Measurements from ENCODE around the gene USO1.
A peak's percentile ranks its signal among the peaks of the same experiment; 100 is the strongest.
"Not testable (repeated sequence)": the region's sequence is repeated elsewhere in the genome, so short reads cannot be mapped to it uniquely, and the experiment has no call there.

The USO1 gene

GRCh38 chr4:75715105-75715799 is 9.1 kb upstream of the USO1 start:
- DNase-seq: no peak

DNA sequence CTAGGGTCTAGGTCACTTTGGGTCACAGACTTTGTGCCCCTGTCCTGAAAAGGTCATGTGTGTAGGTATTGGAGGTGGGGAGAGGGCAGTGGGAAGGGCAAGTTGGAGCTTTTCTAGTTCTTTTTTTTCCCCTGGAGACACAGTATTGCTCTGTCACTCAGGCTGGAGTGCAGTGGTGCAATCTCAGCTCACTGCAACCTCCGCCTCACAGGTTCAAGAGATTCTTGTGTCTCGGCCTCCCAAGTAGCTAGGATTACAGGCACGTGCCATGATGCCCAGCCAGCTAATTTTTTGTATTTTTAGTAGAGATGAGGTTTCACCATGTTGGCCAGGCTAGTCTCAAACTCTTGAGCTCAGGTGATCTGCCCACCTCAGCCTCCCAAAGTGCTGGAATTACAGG is 8.3 kb upstream of the USO1 start:
- not testable (repeated sequence) for DNase-seq

DNA sequence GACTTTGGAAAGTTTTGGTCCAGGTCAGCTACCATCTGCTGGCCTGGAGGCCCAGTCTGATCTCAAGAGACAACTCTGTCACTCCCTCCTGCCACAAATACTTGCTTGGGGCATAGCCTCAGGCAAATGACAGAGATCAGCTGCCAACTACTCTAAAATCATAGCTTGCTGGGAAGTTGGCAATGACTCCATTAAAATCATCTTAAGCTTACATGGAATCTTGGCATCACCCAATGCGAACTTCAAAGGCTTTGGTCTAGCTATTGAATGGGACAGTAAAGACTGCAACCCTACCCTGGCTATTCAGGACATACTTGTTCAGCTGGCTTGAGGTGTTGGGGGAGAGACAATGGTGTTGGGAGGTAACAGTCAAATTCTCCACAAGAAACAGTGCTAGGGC is 7.0 kb upstream of the USO1 start:
- DNase-seq: no peak

DNA sequence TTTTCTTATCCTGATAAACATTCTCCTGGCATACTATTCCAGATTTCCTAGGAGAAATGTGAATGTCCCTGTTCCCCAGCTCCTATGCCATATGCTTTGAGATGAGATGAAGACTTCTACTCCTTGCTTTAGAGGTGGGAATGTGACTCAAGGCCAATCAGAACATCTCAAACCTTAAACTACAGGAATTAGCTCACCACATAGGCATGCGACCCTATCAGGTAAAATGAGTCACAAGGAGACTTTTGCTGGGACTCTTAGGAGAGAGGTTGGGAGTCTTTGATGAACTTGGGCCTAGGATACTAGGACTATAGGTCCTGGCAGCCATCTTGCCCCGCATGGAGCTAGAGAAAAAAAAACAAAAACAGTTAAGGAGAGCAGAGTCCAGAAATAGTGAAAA is 5.8 kb upstream of the USO1 start:
- DNase-seq: no peak

DNA sequence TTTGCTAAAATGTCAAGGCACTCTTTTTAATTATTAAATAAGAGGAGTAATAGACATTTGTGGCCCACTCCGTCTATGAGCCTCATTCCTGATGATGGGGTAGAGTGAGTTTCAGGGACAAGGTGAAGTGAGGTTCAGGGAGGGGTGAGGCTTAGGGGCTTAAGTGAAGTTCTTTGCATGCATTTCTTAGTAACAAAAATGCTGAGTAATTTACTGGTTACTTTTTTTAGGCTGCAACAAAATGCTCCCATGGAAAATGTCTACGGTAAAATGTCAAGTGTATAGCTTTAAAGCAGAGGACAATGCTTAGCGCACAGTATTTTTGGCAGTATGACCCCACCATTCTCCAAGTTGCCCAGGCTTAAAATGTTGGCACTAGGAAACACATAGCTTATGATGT is 2.0 kb upstream of the USO1 start:
- DNase-seq: no peak

DNA sequence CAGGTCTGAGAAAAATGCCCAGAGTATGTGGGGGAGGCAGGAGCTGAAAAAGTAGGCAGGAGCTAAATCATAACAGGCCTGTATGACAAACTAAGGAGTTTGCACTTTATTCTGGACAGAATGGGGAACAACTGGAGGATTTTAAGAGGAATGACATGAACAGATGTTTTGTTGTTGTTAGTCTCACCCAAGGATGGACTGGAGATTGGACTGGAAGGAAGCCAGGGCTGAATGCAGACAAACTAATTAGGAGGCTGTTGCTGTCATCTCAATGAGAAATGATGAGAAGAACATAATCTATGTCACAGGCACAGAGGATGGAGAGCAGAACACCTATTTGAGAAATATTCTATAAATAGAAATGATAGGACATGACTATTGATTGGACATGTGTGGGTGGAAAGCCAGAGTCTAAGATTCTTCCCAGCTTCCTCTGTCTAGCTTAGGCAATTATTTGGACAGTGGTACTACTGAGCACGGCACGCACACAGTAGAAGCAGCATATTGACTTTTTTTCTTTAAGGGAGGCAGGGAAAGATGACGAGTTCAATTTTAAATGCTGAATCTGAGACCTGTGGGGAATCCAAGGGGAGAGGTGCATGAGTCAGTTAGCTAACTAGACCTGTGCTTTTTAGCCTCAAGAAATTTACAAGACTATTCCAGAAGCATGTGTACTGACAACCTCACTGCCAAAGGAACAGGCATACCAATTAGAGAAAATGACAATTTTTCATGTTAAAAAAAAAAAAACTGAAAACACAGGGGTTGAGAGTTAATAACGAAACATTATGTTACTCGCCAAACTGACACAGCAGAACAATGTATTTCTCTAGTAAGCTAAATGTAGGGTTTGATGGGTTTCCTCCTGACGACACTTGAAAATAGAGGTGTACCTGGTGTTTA is 963 bp upstream of the USO1 start:
- DNase-seq: no peak

DNA sequence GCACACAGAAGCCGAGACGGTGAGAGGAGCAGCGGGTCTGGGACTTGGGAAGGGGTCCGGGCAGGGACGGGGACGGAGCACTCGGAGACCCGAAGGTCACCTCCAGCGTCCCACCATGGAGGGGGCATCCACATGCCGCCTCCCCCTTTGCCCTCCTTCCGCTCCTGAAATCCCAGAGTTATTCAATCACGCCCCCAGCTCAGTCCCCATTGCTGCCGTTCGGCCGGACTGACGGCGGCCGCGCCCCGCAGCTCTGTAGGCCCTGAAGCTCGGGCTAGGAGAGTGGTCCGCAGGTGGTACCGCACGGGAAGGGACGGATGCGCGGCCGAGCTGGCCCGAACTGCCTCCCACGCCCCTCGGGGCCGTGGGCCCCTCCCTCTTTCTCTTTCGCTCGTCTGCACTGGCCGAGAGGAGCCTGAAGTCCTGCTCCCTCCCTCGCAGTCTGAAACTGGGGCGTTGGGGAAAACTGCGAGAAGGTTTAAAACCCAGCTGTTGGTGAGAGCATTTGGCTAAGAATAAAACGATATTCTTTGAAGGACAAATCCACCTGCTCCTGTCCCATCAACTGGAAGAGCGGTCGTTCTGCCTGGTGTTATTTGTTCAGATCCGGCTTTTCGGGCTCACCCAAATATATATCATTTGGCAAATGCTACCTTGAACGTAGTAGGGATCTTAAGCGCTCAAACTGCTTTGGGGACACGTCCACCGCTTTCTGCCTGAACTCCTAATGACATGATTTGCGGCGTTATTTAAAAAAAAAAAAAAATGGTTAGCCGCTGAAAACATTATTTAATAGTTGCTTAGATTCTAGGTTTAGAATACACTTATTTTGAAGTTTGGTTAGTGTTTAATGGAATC is 719 bp downstream of the USO1 start:
- peak; percentile 72 for DNase-seq

DNA sequence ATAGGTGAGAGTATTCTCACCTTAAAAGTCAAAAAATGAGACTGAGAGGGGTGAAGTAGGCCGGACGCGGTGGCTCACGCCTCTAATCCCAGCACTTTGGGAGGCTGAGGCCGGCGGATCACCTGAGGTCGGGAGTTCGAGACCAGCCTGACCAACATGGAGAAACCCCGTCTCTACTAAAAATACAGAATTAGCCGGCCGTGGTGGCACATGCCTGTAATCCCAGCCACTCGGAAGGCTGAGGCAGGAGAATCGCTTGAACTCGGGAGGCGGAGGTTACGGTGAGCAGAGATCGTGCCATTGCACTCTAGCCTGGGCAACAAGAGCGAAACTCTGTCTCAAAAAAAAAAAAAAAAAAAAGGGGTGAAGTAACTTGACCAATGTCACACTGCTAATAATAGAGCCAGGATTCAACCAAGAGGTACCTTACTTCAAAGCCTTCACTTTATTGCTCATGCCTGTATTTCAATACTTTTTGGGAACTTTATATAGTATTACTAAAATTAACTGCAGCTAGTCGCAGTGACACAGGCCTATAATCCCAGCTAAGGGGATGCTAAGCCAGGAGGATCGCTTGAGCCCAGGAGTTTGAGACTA is 1.7 kb downstream of the USO1 start:
- not testable (repeated sequence) for DNase-seq

DNA sequence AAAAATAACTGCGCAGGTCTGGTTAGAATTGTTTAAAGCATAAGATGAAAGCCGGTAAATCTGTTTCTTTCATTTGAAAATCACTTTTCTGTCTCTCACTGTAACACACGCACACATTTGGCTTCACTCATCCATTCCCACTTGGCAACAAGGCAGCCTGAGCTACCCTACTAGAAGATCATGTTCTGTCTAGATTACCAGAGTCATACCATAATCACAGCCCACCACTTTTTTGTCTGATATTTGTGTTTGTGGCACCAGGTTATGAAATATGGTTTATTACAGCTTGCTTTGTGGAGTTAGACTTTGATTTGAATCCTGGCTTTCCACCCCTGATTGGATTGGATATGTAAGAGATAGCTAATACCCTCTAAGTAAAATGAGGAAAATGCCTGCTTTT is 2.2 kb downstream of the USO1 start:
- DNase-seq: no peak

- DNase-seq: no peak
Observed at GRCh38 chr4:75727073-75727472, 2.7 kb downstream of the USO1 start.

DNA sequence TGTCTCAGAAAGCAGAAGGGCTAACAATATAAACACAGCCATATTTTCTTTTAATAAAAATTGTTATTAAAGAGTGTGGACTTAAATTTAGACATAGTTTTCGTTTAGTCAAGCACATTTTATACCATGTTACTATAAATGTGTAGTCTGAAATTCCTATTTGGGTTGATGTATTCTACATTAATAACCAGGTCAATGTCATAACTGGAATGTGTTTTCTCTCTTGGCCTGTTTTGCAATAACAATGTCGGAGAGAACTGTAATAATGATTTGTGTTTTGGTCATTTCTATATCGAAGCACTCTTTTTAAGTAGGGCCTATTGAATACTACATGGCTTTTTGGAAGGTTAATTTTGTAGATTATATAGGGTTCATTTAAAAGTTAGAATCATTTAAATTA is 5.5 kb downstream of the USO1 start:
- DNase-seq: no peak

DNA sequence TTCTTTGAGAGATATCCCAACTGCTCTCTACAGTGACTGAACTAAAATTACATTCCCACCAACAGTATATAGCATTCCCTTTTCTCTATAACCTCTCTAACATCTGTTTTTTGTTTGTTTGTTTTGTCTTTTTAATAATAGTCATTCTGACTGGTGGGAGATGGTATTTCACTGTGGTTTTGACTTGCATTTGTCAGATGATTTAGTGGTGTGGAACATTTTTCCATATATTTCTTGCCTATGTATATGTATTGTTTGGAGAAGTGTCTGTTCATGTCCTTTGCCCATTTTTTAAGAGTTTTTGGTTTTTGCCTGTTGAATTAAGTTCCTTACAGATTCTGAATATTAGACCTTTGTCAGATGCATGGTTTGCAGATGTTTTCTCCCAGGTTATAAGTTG is 9.0 kb downstream of the USO1 start:
- DNase-seq: no peak

DNA sequence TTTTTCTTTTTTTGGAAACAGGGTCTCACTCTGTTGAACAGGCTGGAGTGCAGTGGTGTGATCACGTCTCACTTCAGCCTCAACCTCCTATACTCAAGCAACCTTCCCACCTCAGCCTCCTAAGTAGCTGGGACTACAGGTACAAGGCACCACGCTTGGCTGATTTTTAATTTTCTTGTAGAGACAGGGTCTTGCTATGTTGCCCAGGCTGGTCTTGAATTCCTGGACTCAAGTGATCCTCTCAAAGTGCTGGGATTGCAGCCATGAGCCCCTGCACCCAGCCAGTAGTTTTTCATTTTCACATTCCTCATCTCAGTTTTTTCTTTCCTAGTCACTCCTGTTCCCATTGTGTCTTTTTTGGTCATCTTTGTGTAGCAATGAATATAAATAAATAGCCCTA is 11.1 kb downstream of the USO1 start:
- no peak for DNase-seq

DNA sequence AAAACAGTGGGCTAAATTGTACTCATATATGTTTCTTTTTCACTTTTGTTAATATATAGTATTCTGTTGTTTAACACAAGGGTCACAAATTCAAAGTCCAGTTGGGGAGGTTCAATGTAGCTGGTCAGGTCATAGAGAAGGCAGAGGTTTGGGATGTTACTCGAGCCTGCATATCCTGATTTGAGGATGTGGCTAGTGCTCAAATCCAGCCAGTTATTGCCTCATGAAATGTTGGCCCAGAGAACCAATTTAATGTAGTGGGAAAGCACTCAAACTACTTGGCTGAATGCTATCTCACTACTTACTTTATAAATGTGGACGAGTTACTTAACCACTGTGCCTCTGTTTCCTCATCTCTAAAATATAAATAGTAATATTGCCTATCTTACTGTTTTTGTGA is 12.5 kb downstream of the USO1 start:
- DNase-seq: no peak

DNA sequence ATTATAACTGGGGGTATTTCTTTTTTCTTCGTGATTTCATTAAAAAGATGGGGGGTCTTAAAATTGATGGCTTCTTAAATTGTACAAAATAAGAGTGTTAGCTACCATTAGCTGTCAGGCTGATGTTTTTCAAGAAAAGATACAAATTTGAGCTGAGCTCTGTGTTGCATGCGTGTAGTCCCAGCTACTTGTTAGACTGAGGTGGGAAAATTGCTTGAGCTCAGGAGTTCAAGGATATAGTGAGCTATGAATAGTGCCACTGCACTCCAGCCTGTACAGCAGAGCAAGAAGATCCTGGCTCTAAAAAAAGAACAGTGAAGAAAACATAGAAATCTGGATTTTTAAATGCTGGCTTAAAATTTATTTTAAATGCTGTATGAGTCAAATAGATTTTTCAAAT is 13.0 kb downstream of the USO1 start:
- DNase-seq: no peak

- DNase-seq: no peak
Observed at GRCh38 chr4:75741027-75741426, 16.6 kb downstream of the USO1 start.

DNA sequence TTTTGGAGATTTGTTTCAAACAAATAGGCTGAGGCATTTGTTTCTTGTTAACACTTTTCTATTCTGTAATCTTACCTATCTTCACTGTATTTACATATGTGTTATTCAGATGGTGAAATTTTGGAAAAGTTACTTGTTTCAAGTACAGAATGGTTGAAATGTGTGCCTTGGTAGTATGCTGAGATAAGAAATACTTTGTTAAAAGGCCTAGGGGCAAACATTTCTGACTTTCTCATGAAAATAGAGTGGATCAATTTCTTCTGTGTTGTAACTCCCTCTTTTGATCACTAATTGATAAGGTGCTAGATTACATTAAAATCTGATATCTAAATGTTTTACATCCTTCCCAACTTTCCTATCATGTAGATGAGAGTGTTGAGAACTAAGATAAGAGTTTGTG is 18.1 kb downstream of the USO1 start:
- DNase-seq: no peak

- no peak for DNase-seq
Observed at GRCh38 chr4:75745161-75745560, 20.8 kb downstream of the USO1 start.

DNA sequence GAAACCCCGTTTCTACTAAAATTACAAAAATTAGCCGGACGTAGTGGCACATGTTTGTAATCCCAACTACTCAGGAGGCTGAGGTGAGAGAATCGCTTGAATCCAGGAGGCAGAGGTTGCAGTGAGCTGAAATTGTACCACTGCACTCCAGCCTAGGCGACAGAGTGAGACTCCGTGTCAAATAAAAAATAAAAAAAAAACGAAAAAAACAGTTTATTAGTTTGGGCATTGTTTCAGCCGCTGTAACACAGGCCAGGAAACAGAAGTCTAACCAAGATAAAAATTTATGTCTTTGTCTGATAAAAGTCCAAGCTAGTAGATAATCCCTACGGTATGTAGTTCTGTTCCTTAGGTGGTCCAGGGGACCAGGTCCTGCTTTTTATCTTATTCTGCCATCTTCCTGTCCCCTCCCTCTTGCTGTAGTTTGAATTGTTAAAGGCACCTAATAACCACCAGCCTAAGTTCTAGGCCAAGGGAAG is 21.4 kb downstream of the USO1 start:
- DNase-seq: no peak

DNA sequence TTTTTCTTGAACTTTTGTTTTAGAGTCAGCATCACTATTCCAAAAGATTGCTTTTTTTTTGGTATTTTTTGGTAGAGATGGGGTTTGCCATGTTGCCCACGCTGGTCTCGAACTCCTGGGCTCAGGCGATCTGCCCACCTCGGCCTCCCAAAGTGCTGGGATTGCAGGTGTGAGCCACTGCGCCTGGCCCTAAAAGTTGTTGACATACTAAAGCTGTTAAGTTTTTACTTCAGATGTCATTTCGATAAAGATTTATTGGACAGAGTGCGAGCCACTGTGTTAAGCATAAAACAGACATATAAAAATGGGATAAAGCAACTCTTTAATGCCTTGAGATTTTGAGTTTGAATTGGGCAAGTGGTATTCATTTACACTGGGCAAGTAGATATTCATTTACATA is 28.3 kb downstream of the USO1 start:
- DNase-seq: no peak

GRCh38 chr4:75769036-75769435 is 44.7 kb downstream of the USO1 start:
- DNase-seq: no peak

DNA sequence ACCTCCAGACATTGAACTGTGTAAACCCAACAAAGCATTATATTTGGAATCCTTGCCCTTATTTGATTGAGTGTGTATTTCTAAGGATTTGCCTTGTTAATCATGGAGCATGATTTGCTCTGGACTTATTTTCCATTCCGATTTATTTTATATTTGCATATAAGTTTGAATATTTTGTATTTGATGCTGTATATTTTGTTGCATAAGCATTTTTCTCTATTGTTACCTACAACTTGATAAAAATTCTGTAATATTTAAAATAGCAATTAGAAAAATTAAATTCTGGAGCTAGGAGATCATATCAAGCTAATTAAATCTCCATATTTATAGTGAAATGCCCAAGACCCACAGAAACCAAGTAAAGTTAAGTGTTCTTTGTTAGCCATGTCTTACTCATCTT is 47.2 kb downstream of the USO1 start:
- DNase-seq: no peak

- DNase-seq: no peak
Observed at GRCh38 chr4:75777589-75777988, 53.2 kb downstream of the USO1 start.

All from activated CD4-positive, CD25-positive, alpha-beta regulatory T cell treated with anti-CD3 and anti-CD28 coated beads, Interleukin-2, amount 50 U/mL, for 72 hours (primary cell).